ENCODE measurements around the gene SLC2A4.

The SLC2A4 gene

DNA sequence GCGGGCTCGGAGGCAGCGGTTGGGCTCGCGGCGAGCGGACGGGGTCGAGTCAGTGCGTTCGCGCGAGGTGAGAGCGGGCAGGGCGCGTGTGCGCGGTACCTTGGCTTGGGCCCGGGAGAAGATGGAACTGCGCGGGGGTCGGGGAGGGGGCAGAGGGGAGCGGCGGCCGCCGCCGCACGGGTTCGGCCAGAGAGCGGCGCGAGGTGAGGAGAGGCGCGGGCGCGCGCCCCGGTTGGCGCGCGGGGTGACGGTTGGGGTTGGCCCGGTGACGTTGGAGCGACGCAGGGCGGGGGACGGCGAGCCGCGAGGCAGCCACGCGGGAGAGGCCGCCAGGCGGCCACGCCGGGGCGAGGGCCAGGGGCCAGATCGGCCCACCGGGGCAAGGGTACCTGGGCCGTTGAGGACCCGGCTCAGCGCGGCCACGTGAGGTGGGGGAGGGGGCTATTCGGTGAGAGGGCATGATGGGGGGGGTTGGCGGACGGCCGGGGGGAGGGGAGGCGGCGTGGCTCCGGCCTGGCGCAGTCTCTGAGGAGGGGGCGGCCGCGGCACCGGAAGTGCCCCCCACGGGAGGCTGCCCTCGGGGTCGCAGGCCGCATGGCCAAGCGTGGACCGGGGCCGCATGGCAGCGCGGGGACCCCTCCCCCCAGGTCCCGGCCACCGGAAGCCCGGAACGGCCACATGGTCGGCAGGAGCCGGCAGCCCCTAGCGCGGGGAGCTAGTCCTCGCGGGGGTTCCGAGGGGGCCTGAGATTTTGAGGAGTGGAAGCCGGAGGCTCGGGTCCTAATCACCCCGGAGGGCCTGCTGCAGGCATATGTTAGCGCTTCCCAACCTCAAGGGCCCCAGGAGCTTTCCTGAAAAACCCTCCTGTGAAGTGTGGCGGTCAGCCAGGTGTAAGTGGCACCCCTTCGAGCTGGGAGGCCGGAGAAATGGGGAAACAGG, 26.4 kb downstream of the SLC2A4 start:
- peak; percentile 41 for DNase-seq

DNA sequence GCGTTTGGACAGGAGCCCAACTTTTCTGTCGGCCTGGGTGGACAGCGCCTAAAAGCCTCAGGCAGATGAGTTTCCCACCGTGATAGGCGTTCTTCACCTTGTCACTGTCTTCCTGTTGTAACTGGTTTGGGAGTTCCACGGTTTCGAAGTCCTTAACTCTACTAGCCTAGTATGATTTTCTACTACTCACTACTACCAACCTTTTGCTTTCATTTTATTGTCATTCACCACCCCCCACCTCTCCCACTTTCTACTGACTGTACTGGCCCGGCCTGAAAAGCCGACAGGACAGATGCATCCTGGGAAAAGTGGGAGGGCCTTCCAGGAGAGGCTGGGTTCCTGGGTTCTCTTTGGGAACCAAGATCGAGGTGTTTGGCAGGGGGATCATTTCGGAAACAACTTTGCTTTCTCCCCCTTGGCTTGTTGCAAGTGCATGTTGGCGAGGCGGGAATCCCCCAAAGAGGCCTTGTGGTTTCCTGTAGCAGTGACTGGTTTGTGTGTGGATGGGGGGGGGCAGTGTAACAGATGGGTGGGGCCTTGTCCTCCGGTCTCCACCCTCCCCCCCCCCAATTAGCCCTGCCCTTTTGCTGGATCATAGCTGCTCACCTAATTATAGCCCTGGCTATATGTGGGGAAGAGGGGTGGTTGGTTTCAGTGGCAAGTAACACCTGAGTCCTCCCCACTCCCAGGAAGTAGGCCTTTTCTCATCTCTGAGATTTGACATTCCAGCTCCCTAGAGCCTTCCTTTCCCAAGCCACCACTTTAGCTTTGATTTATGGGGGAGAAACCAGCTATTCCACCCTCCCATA, 27.3 kb downstream of the SLC2A4 start:
- peak; percentile 87 for DNase-seq

DNA sequence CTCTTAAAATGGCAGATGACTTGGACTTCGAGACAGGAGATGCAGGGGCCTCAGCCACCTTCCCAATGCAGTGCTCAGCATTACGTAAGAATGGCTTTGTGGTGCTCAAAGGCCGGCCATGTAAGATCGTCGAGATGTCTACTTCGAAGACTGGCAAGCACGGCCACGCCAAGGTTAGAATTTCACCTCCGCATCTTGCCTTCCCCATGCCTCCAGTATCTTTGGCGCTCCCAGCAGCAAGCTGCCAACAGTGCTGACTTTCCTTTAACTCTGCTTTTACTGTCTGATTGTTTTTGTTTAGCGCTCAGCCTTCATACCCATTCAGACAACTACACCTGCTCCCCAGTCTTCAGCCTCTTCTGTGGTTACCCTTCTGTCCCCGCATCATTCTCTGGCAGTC, 28.1 kb downstream of the SLC2A4 start:
- DNase-seq: no peak

DNA sequence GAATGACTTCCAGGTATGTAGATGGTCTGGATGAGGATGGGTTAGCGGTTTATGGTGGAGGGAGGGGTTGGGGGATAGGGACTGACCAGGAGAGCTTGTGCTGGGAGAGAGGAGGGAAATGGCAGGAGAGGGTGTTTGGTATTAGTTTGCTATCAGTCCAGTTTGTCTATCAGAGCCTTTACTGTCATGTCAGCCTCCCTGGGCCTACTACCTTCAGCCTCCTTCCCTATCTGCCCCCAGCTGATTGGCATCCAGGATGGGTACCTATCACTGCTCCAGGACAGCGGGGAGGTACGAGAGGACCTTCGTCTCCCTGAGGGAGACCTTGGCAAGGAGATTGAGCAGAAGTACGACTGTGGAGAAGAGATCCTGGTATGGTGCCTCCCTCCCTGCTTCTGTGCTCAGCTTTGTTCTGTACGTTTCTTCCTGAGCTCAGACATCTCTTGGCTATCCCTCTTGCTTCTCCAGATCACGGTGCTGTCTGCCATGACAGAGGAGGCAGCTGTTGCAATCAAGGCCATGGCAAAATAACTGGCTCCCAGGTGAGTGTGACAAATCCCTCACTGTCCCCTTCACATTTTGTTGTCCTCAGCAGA, 29.7 kb downstream of the SLC2A4 start:
- no peak for DNase-seq

DNA sequence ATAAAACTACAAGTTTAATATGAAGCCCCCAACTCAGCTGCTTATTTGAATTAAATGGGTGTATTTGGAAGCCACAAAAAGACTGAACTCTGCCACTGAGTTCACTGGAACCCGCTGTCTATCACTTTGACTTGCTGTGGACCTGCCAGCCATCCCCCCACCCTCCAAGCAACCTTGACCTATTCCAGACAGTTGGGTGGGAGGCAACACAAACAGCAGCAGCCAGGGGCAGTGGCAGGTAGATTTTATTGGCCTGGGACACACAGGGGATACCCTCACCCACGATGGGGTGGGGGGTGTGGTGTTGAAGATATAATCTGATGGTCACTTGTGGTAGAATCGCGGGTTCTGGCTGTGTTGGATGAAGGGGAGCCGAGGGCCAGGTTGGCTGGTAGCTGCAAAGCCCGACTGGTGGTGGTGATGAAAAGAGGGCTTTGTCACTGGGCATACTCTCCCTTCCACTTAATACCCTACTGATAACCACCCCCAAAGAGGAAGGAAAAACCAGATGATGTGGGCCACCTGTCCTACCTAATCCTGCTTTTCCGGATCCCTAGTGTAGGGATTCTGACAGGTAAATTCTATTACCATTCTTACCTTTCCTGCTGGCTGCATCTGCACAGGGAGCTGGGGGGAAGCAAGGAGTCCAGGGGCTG, 31.0 kb downstream of the SLC2A4 start:
- no peak for DNase-seq

DNA sequence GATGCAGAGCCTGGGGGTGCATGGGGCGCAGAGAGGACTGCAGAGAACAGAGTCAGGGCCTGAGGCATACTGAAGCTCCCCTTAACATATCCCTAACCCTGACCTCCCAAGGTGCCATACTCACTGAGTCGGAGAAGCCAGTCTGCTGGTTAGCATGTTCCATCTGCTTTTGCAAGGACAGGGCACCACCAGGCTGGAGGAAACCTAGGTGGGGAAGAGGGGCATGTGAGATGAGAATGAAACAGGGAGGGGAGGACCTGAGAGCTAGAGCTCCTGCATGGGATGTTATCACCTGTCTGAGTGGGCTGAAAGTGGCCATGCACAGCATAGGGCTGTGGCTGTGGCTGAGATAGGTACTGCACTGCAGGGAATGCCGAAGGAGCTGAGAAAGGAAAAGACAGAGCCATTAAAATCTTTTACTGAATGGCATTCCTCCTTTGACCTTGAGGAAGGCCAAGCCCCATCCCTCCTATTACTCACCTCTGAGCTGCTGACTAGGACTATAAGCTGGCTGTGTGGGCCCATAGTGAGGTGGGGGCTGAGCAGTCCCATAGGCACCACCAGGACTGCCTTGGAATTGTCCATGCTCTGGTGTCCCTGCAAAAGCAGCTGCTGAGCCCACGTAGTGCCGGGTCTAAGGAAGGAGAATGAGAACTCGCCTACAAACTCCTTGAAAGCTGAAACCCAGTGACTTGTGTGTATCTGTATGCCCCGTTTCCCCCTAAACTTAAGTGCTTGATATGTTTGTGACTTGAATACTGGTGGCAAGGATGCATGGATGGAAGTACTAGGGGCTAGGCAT, 31.8 kb downstream of the SLC2A4 start:
- DNase-seq: no peak

DNA sequence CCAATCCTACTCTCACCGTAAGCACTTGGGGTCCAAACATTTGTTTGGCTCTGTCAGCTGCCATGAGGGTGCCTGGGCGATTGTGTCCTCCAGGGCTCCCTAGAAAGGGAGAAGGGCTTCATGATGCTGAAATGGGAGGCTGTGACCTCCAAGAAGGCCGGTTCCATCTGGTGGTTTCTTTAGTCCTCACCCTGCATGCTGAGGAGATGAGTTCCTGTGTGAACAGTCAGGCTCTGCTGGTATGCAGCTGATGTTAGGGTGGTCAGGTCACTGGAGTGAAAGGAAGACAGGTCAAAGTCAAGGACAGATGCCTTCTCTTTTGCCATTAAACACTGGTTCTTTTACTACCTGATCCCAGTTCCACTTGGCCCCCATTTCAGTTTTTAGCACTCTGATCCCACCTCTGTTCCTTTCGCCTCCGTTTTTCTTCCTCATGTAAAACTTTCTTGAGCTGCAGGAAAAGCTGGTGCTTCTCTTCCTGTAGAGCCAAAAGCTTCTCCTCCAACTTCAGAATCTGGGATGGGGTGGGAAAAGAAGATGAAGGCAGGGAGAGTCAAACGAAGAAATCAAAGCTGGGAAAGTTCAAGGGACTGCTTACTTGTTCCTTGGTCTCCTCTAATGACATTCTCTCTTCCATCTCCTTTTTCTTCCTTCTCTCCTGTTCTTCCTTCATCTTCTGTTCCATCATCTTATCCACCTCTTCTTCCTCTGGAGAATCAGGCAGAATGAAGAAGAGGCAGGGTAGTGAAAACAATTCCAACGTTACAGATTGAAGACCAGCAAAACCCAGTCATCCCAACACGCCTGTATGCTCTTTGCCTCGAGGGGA, 32.6 kb downstream of the SLC2A4 start:
- DNase-seq: no peak

DNA sequence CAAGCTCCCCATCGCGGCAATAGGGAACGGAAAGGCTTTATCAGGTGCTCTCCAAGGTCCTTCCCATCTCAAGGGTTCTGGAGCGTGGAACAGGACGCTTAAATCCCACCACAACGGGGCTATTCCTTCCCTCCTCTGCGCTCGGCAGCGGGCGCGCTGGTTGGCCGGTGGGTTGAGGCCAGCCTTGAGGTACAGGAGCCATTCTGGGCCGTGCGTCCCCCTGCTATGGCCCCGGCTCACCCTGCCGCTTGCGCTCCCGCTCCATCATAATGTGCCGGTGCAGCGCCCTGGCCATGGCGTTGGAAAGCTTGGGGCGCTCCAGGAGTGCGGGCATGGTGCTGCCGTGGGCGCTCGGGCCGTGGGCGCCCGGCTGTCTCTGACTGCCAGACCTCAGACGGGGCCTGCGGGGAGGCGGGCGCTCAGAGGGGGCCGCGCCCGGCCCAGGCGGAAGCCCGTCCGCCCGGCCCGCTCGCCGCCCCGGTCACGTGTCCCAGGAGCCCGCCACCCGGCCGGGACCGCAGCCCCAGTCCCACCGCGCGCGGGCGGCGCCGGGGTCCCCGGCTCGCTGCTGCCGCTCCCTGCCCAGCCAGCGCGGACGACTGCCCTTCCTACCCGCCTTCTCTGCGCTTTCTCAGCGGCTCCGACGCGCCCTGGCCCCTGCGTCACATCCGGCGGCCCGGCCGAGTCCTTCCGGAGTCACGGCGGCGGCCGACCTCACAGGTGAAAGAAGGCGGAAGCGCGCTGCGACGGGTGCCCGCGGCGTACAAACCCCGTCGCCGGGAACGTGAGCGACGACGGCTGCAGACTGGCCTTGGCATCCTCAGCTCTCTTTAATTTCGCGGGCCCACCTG, 33.4 kb downstream of the SLC2A4 start, which contains the start of gene GPS2:
GPS2 (minus strand) TSS at position 642 of the 851 bp plus-strand sequence; CDS start at position 334, 308 bp downstream.
- peak; percentile 92 for DNase-seq

DNA sequence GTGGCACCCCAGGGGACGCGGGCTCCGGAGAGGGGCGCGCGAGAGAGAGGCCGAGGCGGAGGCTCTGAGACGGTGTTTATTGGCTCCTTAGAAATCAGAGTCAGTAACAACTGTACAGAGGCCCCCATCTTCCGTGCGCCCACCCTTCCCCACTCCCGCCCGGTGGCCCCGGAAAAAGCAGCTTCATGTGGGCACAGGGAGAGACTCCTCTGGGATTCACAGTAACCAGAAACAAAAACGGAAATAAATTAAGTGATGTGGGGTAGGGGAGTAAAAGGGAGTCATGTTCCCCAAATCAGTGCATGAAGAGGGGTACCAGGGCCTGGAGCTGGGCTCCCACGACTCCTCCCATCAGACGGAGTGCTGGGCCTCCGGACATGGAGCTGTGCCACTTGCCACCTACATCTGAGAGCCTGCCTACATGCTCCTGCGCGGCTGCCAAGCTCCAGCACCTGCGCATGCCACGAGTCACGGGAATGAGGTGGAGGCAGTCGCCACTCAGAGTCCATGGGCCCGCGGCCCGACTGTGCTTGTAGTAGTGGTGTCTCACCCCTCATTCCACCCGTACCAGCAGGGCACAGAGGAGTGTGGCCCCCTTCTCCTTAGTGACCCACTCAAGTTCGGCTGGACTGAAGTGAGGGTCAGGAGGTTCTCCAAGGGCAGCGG, 34.2 kb downstream of the SLC2A4 start:
- DNase-seq: no peak

DNA sequence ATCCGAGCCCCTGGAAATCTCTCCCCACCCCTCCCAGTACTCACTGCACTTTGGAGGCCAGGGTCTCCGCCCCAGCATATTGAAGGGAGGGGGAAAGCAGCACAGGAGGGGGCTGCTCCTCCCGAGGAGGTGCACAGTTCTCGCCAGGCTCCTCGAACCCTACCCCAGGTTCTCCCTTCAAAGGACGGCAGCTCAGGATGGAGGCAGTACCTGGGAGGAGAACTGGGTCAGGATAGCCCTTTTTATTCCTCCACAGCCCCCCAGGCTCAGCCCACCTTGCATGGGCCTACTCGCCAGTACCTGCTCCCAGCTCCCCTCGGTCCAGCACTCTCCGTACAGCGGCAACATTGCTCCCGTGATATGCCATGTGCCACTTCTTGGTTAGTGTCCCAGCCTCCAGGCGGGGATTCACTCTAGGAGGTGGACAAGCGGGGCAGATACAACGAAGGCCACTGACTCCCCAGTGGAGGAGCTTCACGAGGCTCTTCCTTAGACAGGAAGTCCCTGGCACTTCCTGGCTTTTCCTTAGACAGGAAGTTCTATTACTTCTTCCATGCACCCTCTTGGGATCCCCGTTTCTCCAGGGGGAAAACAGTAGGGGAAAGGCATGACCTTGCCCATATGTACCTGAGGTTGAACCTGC, 35.8 kb downstream of the SLC2A4 start:
- no peak for DNase-seq

DNA sequence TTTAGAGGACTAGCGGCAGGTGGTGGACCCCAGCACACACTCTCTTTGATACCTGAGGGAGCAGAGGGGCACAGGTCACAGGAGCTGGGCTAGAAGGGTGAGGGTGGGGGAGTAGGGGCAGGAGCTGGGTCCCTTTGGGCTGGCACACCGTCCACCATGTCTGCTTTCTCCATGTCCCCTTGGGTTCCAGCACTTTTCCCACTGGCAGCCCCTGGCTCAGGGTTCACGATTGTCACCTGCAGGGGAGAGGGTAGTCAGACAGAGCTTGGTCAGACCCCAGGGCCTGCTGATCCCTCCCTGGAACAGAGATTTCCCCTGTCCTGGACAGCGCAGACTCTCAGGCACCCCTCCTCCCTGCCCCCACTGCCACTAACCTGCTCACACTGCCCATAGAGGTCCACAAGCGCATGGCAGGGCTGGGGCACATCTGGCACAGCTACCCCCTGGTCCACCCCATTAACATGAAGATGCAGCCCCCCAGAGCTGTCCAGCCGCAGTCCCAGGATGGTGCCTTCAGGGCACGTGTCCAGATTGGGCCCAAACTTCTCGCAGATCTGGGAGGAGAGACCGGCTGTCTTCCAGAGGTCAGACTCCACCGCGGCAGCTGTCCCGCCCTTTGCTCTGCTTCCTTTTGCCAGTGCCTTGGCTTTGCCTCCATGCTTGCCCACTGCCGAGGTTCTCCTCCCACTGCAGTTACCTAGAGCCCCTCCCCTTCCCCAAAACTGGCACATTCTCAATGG, 36.8 kb downstream of the SLC2A4 start:
- no peak for DNase-seq

DNA sequence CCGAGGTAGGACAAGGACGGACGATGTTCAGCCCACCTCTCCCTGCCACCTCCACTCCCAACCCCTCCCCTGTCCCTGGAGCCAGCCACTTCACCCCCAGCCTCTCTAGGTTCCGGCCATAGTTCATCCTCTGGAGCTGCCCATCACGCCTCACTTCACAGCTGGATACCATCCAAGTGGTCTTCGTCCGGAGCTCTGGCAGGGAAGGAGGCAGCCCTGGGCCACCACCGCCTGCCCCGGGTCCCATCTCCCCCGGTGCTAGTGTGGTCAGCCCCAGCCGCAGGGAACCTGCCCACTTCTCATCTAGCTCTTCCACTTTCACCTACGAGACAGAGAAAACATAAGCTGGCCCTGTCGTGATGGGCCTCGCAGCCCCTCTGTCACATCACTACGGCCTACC, 39.9 kb downstream of the SLC2A4 start:
- no peak for DNase-seq

DNA sequence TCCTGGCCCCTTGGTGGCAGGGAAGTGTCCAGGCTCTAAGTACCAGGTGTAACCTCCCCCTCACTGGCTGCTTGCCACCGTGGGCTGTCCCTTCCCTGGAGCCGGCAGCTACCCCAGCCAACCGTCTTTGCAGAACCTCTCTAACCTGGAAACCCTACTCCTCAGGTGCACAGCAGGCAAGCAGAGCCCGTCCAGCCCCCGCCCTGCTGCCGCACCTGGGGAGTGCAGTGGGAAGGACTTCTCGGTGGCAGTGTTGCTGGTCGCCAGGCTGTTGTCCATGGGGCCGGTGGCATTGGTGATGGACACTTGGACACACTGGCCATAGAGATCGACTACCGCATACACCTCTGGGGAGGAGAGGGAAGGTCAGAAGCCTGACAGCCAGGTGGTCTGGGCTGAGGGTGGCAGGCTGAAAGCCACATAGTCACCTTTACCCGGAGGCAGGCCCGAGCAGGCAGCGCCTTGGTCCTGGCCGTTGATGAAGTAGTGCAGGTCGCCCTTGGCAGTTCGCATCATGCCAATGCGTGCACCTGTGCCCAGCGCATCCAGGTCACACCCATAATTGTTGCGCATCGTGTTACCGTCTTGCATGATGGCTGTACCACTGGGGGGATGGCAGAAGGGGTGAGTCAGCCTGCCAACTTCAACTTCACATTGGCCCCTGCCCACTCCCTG, 41.1 kb downstream of the SLC2A4 start:
- no peak for DNase-seq

DNA sequence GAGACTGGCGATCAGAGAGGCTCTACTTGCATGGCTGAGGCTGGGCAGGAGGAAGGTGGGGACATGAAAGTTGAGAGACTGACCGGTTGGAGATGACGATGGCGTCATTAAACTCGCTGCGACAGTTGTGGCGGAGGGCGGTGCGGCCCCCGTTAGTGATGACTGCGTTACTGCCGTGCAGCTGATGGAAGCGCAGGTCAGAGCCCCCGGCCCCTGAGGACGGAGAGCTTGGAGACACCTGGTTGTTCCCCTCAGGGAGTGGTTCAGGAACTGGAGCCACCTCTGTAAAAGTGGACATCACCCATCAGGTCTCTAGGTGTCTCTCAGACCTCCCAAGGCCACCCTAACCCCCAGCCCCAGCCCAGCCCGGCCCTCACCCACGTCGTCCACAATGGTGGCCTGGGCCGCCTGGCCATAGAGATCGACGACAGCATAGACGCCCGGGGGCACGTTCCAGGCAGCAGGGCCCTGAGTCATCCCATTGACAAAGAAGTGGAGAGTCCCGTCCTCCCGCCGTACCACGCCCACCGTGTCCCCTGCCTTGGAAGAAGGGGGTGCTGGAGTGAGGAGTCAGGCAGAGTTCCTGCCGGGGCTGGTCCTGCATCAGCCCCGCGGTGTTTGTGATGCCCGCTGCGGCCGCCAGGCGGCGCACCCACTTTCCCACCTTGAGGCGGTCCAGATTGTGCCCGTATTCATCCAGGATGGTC, 42.4 kb downstream of the SLC2A4 start:
- DNase-seq: peak; percentile 67

DNA sequence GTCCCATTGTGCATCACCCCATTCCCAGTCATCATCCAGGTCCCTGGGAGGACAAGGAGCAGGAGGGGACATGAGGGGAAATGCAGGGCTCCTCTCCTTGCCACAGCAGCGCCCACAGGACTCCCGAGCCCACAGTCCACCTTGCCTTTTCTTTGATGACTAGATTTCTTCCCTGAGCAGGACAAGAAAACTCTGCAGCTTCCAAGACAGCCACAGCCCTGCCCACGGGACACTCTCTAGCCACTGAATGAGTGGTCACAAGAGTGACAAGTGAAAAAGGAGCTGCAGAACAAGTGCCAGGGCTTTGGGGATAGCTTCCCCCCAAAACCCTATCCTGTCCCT, 42.9 kb downstream of the SLC2A4 start:
- DNase-seq: no peak

DNA sequence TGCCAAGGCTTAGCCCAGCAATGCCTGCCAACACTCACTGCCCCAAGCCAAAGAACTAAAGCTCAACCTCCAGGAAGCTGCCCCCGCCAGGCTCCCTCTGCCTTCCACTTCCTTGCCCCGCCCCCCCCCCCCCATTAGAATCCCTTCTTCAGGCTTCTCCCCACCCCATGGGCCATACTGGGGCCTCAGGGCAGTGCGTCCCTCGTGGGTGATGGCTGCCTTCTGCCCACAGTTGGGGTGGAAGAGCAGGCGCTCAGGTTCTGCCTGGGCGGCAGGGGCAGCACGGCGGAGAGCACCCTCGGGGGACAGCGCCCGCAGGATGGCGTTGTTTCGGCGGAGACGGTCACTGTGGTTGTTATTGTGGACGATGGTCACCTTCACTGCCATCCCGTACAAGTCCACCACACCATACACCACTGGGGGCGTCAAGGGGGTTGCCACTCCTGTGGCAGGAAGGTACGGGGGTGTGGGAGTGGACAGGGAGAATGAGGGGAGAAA, 43.6 kb downstream of the SLC2A4 start:
- DNase-seq: no peak

DNA sequence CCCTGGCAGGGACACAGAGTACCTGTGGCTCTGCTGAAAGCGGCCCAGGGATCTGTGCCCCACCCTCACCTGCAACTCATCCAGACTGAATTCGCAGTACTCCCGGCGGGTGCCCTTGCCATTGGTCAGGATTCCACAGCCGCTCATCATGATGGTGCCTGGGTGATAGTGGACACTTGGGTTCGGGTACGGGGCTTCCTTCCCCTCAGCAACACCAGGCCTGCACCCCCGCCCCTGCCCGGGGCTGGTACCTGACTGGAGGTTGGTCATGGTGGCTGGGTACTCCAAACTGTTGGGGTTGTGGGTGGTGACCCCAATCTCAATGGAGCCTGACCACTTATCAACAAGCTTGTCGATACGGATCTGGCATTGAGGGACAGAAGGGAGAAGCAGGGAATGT, 44.7 kb downstream of the SLC2A4 start:
- no peak for DNase-seq
